ES-I3 (cell line): Measurements from ENCODE around the gene HGFAC.

Experiments
- H3K36me3 ChIP-seq: 2 replicates; pipeline ENCODE4 v1.6.1; 2013; ENCODE audit warnings: mild to moderate bottlenecking, low read length, control low read depth, moderate library complexity; ENCODE audit not compliant: insufficient read depth
- H3K4me1 ChIP-seq: 2 replicates; pipeline ENCODE4 v1.6.1; 2013; ENCODE audit warnings: mild to moderate bottlenecking, control low read depth, low read length; ENCODE audit not compliant: insufficient read depth
- H3K9ac ChIP-seq: 2 replicates; pipeline ENCODE4 v1.6.1; 2013; ENCODE audit warnings: low read depth, mild to moderate bottlenecking, low read length, moderate library complexity
- H3K9me3 ChIP-seq: 2 replicates; pipeline ENCODE4 v1.6.1; 2013; ENCODE audit warnings: mild to moderate bottlenecking, low read length, moderate library complexity; ENCODE audit not compliant: control insufficient read depth, insufficient read depth

The HGFAC gene

DNA sequence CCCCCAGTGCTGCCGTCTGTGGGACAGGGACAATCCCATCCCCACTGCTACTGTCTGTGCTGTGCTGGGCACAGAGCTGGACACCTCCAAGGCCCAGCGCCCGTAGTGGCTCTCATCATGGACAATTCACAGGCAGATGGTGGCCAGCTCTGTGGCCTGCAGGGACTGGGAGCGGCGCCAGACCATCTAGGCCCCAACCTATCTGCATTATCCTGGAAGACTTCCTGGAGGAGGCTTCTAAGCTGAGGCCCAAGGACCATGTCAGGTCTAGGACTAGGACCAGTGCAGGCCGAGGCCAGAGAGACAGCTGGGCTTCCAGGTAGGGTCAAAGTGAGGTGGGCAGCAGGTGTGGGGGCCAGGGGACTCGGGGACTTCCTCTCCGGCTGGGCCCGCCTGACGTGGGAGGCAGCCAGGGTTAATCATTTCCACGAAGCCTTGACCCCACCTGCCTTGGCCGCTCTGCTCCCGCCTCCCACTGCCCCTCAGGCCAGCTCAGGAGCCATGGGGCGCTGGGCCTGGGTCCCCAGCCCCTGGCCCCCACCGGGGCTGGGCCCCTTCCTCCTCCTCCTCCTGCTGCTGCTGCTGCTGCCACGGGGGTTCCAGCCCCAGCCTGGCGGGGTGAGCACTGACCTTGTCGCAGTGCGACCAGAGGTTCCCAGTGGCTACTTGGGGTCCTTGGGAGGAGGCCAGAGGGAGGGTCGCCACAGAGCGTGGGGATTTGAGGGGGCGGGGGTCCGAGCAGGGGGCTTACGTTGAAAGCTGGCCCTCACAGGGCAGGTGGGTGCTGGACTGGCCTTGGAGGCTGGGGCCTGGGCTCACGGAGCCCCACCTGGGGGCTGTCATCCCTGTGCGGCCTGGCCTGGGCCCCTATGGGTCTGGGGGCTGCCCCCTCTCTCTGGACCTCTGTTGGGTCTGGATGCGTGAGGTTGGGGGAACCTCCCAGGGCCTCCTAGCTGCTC, at the start of gene HGFAC:
HGFAC (plus strand) TSS at position 468 of the 959 bp plus-strand sequence; CDS start at position 502, 34 bp downstream.
- H3K9ac ChIP-seq, result no peak within 1 kb of the TSS
- no peaks in the 10 kb centered on the region for H3K36me3 ChIP-seq
- no peaks in the 10 kb centered on the region for H3K9me3 ChIP-seq
- H3K4me1 ChIP-seq, result no peaks in the 10 kb centered on the region; the same call in 1 of the 2 replicates

DNA sequence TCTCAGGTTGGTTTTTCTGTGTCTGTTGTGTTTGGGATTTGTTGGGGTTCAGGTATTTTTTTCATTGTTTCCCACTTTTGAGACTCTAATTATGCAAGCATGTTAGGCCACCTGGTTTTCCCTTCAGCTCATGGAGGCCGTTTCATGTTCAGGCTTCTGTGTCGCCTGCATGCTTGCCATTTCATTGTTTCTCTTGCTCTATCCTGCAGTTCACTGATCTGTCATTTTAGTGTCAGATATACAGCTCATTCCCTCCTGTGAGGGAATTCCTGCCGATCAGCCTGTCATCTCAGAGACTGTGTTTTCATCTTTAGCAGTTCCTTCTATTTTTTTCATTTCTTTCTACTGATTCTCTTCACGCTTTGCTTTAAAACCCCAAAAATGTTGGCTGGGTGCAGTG, 49.4 kb upstream of the HGFAC start:
- Histone ChIP-seq H3K9ac (no peak overlapping the region), H3K36me3 (no peaks in the 10 kb centered on the region), H3K9me3 (no peaks in the 10 kb centered on the region), H3K4me1 (peaks cover 30% of the 10 kb centered on the region)

DNA sequence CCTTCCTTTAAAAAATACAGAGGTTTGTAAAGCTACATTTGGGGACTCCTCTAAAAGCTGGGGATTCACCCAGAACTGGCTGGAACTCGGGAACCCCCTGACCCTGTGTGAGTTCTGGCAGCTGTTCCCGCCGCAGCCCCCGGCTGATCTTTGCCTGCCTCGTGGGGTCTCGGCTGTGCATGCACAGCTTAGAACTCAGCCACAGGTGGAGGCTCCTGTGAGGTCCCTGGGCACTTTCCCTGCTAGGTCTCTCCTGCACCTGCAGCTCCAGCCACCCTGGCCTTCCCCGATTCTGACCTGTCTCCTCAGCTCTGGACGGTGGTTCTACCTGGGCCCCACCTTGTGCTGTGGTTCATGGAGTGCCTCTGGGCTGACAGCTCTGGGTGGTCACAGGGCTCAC, 48.6 kb upstream of the HGFAC start:
- no peaks in the 10 kb centered on the region for H3K9me3 ChIP-seq
- no peak overlapping the region for H3K9ac ChIP-seq
- H3K4me1 ChIP-seq, result peaks cover 22% of the 10 kb centered on the region
- H3K36me3 ChIP-seq, result no peaks in the 10 kb centered on the region

DNA sequence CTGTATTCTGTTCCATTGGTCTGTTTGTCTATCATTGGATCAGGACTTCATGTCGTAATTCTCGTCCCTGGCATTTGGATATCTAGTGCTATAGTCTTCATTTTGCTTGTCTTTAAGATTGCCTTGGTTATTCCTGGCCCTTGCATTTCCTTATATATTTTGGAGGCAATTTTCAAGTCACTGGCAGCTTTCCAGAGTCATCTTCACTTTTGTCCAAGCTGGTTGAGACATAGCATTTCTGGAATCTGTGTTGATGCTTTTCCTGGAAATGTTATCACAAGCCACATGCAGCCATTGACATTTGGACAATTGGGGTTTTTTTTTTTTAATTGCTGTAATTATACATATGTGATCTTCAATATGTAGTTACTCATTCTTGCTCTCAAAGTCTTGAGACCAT, 45.2 kb upstream of the HGFAC start:
- Histone ChIP-seq H3K4me1 (peaks cover 3% of the 10 kb centered on the region; the same call in 1 of the 2 replicates), H3K9ac (no peak overlapping the region), H3K36me3 (no peaks in the 10 kb centered on the region)

DNA sequence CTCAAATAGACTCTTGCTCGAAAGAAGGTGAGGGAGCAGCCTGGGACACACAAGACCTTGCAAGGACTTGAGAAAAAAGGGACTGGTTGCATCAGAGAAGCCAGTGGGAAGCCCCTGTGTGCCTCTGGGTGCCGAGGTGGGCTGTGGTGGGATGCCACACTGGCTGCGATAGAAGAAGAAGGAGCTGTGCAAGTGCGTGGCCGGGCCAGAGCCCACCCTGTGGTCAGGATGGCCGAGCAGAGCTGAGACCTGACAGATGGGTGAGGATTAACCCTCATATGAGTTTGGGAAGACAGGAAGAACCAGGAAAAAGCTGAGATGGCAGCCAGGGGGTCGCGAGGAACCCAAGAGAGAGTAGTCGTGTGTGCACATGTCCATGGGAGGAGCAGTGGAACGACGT, 44.6 kb upstream of the HGFAC start:
- Histone ChIP-seq H3K9ac (no peak overlapping the region), H3K4me1 (peaks cover under 1% of the 10 kb centered on the region; the same call in 1 of the 2 replicates), H3K9me3 (no peaks in the 10 kb centered on the region), H3K36me3 (no peaks in the 10 kb centered on the region)

More for the DNA sequence above, 45.2 kb upstream of the HGFAC start:
- no peaks in the 10 kb centered on the region for H3K9me3 ChIP-seq

DNA sequence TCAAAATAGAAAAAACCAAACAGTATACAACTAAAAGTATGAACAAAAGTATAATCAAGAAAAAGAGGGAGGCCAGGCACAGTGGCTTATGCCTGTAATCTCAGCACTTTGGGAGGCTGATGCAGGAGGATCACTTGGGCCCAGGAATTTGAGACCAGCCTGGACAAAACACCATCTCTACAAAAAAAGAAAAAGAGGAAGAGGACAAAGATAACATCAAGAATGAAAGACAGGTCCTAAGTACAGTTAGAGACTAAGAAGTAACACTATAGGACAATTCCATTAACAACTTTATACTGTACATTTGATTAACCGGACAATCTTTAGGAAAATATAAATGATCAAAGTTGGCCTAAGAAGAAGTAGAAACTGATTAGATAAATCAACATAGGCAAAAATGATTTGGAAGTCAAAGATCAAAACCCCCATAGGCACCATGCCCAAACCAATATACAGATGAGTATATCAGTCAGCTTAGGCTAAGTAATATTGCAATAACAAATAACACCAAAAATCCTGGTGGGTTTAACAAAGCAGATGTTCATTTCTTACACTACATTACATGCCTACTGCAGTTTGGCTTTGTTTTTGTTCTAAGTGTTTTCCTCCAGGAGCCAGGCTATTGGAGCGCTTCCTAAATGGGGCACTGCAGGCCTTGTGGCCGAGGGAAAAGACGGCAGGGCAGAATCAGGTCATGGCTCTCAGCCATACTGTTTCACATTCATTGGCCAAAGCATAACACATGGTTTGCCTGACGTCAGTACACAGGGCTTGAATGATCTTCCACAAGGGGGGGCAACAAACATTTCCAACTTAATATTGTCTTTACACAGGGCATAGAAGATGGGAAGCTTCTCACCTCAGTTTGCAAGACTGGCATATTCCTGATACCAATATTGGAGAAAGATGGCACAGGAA, 42.2 kb upstream of the HGFAC start:
- H3K9me3 ChIP-seq, result no peaks in the 10 kb centered on the region
- no peaks in the 10 kb centered on the region for H3K4me1 ChIP-seq
- no peaks in the 10 kb centered on the region for H3K36me3 ChIP-seq

DNA sequence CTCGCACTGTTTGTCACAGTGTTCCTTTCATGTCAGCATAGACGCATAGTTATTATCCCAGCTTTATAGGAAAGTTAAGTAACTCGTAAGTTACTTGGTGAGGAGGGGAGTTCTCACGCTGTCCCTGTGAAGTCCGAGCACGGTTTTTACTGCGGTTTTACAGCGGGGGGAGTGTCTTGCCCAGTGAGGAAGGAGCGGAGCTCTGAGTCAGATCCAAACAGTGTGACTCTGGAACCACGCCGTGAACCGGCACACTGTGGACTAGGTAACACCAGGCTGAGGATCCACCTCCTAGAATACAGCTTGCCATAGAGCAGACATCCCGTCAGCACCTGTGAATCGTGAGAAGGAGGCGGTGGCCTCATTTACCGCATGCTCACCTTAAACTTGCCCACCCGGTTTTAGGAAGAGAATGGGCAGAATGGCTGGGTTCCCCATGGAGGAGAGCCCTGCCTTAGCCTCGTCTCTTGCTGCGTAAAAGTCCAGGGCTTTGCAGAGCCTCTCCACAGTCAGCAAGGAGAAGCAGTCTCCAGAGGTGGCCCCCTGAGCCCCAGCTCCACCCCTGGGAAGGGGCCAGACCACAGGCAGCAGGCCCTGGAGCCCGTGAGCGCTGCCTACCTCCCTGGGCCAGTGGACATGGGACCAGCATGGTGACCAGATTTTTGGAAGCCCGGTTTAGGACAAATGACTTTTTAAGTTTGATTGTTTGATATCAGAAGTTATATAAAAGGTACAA, 40.2 kb upstream of the HGFAC start:
- Histone ChIP-seq H3K9me3 (no peaks in the 10 kb centered on the region), H3K4me1 (no peaks in the 10 kb centered on the region), H3K36me3 (no peaks in the 10 kb centered on the region)

More for the DNA sequence above, 42.2 kb upstream of the HGFAC start:
- H3K9ac ChIP-seq, result no peak overlapping the region

DNA sequence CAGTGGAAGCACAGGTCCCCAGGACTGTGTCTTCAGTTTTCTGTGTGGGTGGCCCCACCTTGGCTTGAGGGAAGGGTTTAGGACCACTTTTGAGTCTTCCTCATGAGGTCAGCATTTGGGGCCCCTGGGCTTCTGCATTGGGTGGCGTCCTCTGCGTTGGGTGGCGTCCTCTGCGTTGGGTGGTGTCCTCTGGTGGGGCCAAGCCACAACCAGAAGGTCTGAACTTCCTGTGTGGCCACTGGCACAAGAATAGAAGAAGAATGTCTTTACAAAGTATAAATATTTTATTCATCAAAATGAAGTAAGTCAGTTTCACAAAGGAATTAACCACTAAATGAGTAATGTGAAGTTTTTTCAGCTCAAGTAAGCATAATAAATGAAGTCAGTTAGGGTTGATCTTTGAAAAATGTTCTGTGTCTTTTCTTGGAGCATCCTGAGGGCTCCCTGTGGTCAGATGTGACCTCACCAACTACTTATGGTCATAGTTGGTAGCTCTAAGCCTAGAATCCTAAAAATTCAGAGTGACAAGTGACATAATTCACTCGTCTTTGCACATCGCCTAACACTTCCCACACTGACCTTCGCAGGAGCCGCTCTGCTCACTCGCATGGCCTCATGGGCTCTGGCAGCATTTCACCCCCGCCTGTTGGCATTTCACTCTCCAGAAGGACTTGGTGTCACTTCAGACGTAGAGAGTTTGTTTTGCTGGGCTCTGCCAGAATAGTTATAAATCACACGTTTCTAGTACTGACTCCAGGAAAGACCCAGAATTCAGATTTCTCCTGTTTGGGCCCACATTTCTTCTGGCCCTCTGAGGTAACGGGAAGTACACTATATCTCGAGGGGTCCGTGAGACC, 39.0 kb upstream of the HGFAC start:
- Histone ChIP-seq H3K9ac (no peak overlapping the region), H3K9me3 (no peaks in the 10 kb centered on the region), H3K4me1 (no peaks in the 10 kb centered on the region), H3K36me3 (no peaks in the 10 kb centered on the region)

More for the DNA sequence above, 40.2 kb upstream of the HGFAC start:
- no peak overlapping the region for H3K9ac ChIP-seq

DNA sequence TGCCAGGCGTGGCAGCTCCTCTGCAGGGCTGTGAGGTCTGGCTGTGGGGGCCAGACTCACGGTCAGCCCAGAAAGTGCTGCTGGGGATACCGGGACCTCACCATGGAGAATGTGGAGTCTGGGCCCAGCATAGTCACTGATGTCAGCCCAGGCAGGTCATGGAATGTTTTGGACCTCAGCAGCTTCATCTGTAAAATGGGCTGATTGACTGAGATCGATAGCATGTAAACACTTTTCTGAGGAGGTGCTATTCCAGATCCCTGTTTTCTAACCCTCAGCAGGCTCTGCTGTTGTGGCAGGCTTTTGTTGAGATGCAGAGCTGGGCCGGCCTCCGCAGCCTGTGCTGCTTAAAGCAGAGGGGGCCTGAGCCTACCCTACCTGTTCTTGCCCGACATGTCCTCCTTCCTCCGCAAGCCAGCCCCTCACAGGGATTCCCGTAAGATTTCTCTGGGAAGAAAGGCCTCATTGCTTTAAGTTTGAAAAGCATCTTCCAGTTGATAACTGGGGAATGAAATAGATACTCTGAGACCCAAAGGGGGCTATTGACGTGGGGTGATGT, 38.3 kb upstream of the HGFAC start:
- Histone ChIP-seq H3K9me3 (no peaks in the 10 kb centered on the region), H3K4me1 (no peaks in the 10 kb centered on the region), H3K36me3 (no peaks in the 10 kb centered on the region), H3K9ac (no peak overlapping the region)

DNA sequence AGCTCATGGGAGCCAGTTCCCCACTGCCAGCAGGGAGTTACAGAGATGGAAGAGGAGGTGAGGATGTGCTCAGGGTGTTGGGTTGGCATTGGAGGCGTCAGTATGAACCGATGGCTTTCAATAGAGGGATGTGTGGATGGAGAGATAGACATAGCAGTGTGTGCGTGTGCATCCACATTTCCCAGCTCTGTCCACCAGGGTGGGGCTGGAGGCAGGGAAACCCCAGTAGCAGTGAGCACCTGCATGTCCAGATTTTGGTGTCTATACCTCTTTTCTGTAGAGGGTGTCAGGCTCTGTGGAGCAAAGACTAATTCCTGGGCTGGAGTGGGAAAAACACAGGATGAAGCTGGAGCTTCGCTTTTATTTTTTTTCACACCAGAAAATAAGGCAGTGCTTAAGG, 37.2 kb upstream of the HGFAC start:
- no peaks in the 10 kb centered on the region for H3K4me1 ChIP-seq
- H3K9ac ChIP-seq, result no peak overlapping the region
- no peaks in the 10 kb centered on the region for H3K36me3 ChIP-seq
- no peaks in the 10 kb centered on the region for H3K9me3 ChIP-seq

DNA sequence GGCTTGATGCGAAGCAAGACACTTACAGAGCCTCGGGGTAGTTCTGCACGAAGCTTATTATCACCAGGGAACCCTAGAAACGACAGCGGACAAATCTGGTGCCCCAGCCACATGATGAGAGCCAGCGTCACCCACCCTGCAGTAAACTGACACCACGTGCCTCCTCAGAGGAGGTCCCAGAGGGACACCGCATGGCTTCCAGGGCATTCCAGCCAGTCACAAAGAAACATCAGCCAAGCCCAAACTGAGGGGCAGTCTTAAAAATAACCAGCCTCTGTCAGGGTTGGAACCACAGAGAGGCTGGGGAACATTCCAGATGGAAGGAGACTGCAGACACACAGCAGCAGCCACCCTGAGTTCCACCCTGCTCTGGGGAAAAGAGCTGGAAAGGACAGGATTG, 36.6 kb upstream of the HGFAC start:
- Histone ChIP-seq H3K4me1 (no peaks in the 10 kb centered on the region), H3K9me3 (no peaks in the 10 kb centered on the region), H3K36me3 (no peaks in the 10 kb centered on the region), H3K9ac (no peak overlapping the region)

DNA sequence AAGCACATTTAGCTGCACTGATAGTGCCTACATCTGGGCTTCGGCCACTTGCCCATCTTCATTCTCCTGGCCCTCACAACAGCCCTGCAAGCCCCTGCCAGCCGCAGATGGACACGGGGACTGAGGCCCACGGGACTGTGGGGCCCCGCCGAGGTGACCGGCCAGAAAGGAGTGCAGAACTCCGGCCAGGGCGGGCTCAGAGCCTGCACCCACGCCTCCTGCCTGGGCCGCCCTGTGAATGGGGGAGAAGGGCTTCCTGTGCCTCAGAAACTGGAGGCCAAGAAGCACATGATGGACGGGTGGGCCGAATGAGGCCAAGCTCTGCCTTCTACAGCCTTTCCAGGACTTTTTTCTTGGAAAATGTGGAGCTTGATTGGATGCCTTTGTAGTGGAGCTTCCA, 35.7 kb upstream of the HGFAC start:
- Histone ChIP-seq H3K9me3 (no peaks in the 10 kb centered on the region), H3K36me3 (no peaks in the 10 kb centered on the region), H3K4me1 (no peaks in the 10 kb centered on the region), H3K9ac (no peak overlapping the region)

DNA sequence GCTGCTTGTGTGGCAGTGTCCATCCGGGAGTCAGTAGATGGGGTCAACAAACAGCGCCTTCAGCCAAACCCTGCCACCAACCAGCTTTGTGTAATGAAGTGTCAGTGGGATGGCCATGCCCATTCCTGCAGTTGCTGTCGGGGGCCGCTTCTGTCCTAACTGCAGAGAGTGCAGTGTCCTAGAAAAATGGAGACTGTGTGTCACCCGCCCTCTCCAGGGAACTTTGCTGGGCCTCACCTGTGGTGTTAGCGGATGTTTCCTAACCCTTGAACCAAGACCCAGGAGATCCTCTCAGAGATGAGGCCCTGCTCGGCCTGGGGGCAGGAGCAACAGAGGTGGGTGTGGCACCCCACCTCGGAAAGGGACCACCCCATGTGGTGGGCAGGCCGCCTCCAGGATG, 35.3 kb upstream of the HGFAC start:
- no peaks in the 10 kb centered on the region for H3K4me1 ChIP-seq
- H3K9ac ChIP-seq, result no peak overlapping the region
- no peaks in the 10 kb centered on the region for H3K9me3 ChIP-seq
- H3K36me3 ChIP-seq, result no peaks in the 10 kb centered on the region
